AG04450 (cell line): ENCODE measurements around the gene BCORL1. TPM values are rescaled to one million over a fixed set of nuclear protein-coding genes. Genes with fewer than 3 reads are reported as not detected.

ENCODE experiments used
- CTCF ChIA-PET: fragments of 300-600, 350-600 bp; formaldehyde crosslinking; extraction: SDS; loops from one replicate; lab custom pipeline; 2022; ENCODE audit warnings: antibody characterized with exemption, inconsistent platforms; lab: Charles Lee
- POLR2A ChIA-PET: fragments of 350-600 bp; formaldehyde crosslinking; extraction: SDS; loops from one replicate; lab custom pipeline; 2021; ENCODE audit warnings: antibody characterized with exemption, inconsistent platforms; lab: Yijun Ruan, JAX
- DNase-seq: peaks from one replicate; pipeline ENCODE4 v3.0.0-alpha.2; 2011; ENCODE audit warnings: low read depth, low spot score
- H3K27ac ChIP-seq: one replicate; pipeline ENCODE4 v1.5.1; 2012; ENCODE audit warnings: low read depth, low read length, control low read depth
- H3K27me3 ChIP-seq: one replicate; pipeline ENCODE4 v1.6.0; 2012; ENCODE audit warnings: low read length; ENCODE audit not compliant: control insufficient read depth, insufficient read depth
- H3K4me3 ChIP-seq: 2 replicates; pipeline ENCODE4 v1.5.1; 2011; ENCODE audit warnings: mild to moderate bottlenecking, low read depth, low read length, control low read depth
- H3K9me3 ChIP-seq: 2 replicates; pipeline ENCODE4 v1.5.1; 2012; ENCODE audit warnings: low read length; ENCODE audit not compliant: control insufficient read depth, insufficient read depth
- CTCF ChIP-seq: IDR thresholded peaks from 2 replicates; pipeline ENCODE4 v1.5.1; 2011; ENCODE audit warnings: low read depth, low read length, control low read depth, inconsistent platforms
- polyA plus RNA-seq: library from polyadenylated mRNA; depleted of rRNA; stranded (reverse); fragments of >200 nt; gene quantifications from 2 replicates; pipeline ENCODE4 v1.2.3, GENCODE V29; 2011; rRNA removed

BCORL1 gene
- polyA plus RNA-seq, 1 experiment, result 1.0 TPM

- ChIA-PET POLR2A (no interaction called here), CTCF (no interaction called here)
- H3K4me3 ChIP-seq, result no peak overlapping the region
- no peak for TF ChIP-seq CTCF
- H3K9me3 ChIP-seq, result no peaks in the 10 kb centered on the region; the same call in 1 of the 2 replicates
- DNase-seq, result no peak
- no peaks in the 10 kb centered on the region for H3K27me3 ChIP-seq
- no peak overlapping the region for H3K27ac ChIP-seq
Observed at GRCh38 chrX:130106071-130106470, 123.6 kb downstream of the BCORL1 start.

Other genes starting within 250 kb of the BCORL1 start
- gene XPNPEP2, start 243.7 kb upstream of the BCORL1 start, polyA plus RNA-seq, result 0.38 and 0.45 TPM in 2 replicates
- not detected in 2 replicates for gene SASH3, start 202.7 kb upstream of the BCORL1 start, polyA plus RNA-seq
- 40.9 and 46.0 TPM in 2 replicates for gene ZDHHC9, start 138.7 kb upstream of the BCORL1 start, polyA plus RNA-seq
- gene UTP14A, start 76.5 kb upstream of the BCORL1 start, polyA plus RNA-seq, result 18.0 and 20.8 TPM in 2 replicates
- 17.7 and 18.3 TPM in 2 replicates for gene ELF4, start 127.9 kb downstream of the BCORL1 start, polyA plus RNA-seq
- 31.1 and 39.3 TPM in 2 replicates for gene AIFM1, start 183.2 kb downstream of the BCORL1 start, polyA plus RNA-seq
- gene RAB33A, start 189.3 kb downstream of the BCORL1 start, polyA plus RNA-seq, result 3.6 TPM in 2 replicates